Fibroblast of lung (primary cell): Measurements from ENCODE around the gene C20orf202. TPM values are rescaled to one million over a fixed set of nuclear protein-coding genes. Genes with fewer than 3 reads are reported as not detected.
"Not testable (repeated sequence)": the region's sequence is repeated elsewhere in the genome, so short reads cannot be mapped to it uniquely, and the experiment has no call there.

Experiments used
- DNase-seq, 2 donors: peaks; one replicate each; pipeline versions ENCODE4 v3.0.0 to v3.0.0-alpha.2; 2010; ENCODE audit warnings: low read depth in 2 of 2
- H2AFZ ChIP-seq: 2 replicates; pipeline ENCODE4 v1.5.1; 2012; ENCODE audit warnings: low read length, control low read depth, inconsistent platforms
- H3K27ac ChIP-seq: 2 replicates; pipeline ENCODE4 v1.5.1; 2011; ENCODE audit warnings: low read length, control low read depth; ENCODE audit not compliant: insufficient read depth
- H3K27me3 ChIP-seq: 2 replicates; pipeline ENCODE4 v1.5.1; 2011; ENCODE audit warnings: mild to moderate bottlenecking, low read length; ENCODE audit not compliant: control insufficient read depth, insufficient read depth
- H3K36me3 ChIP-seq: 2 replicates; pipeline ENCODE4 v1.5.1; 2011; ENCODE audit warnings: low read length; ENCODE audit not compliant: control insufficient read depth, insufficient read depth
- H3K4me1 ChIP-seq: 2 replicates; pipeline ENCODE4 v1.5.1; 2011; ENCODE audit warnings: low read length; ENCODE audit not compliant: control insufficient read depth, insufficient read depth; ENCODE audit errors: extremely low read depth
- H3K4me2 ChIP-seq: 2 replicates; pipeline ENCODE4 v1.5.1; 2011; ENCODE audit warnings: low read length, control low read depth; ENCODE audit not compliant: insufficient read depth; ENCODE audit errors: extremely low read depth
- H3K4me3 ChIP-seq, 4 experiments: fragments of 200-600 bp in 1 of 4; sonication (generic) in 1 of 4; replicated peaks in 1 of 4; 2 replicates each; pipeline ENCODE4 v1.5.1; 2011 to 2016; ENCODE audit warnings: low read length in 4 of 4, low read depth in 3 of 4, mild to moderate bottlenecking in 3 of 4, control low read depth in 2 of 4, inconsistent platforms in 1 of 4, mixed read lengths in 1 of 4; ENCODE audit not compliant: insufficient read depth in 1 of 4; ENCODE audit errors: control extremely low read depth in 1 of 4
- H3K79me2 ChIP-seq: 2 replicates; pipeline ENCODE4 v1.5.1; 2012; ENCODE audit warnings: mild to moderate bottlenecking, low read length, inconsistent platforms; ENCODE audit not compliant: control insufficient read depth, insufficient read depth
- H3K9ac ChIP-seq: 2 replicates; pipeline ENCODE4 v1.5.1; 2011; ENCODE audit warnings: mild to moderate bottlenecking, low read length, control low read depth; ENCODE audit not compliant: insufficient read depth
- H3K9me3 ChIP-seq: 2 replicates; pipeline ENCODE4 v1.5.1; 2012; ENCODE audit warnings: low read depth, low read length; ENCODE audit not compliant: control insufficient read depth, insufficient read depth
- H4K20me1 ChIP-seq: 2 replicates; pipeline ENCODE4 v1.5.1; 2011; ENCODE audit warnings: low read length; ENCODE audit not compliant: control insufficient read depth, insufficient read depth; ENCODE audit errors: extremely low read depth
- EZH2 ChIP-seq: IDR thresholded peaks from 2 replicates; pipeline ENCODE4 v1.5.1; 2012; ENCODE audit warnings: low read length, control low read depth, mild to moderate bottlenecking; ENCODE audit errors: missing control alignments
- polyA plus RNA-seq, 2 donors: library from polyadenylated mRNA; depleted of rRNA in 1 of 2; stranded (reverse) in 1 of 2; unstranded in 1 of 2; fragments of >200 nt; gene quantifications; 2 replicates each; pipeline ENCODE4 v1.2.1, GENCODE V29; 2011 to 2012; ENCODE audit warnings: missing spikeins in 1 of 2
- total RNA-seq: library from RNA; depleted of rRNA; stranded (reverse); fragments of >200 nt; gene quantifications from 2 replicates; pipeline ENCODE4 v1.2.1, GENCODE V29; 2014
- TF ChIP-seq, protein P1 (sequence below), 2 donors: IDR thresholded peaks in 1 of 2; conservative IDR thresholded peaks in 1 of 2; 1 replicate in 1 of 2; 2 replicates in 1 of 2; pipeline ENCODE4 v1.5.1; 2011 to 2012; ENCODE audit warnings: low read length in 2 of 2, control low read depth in 1 of 2, inconsistent platforms in 1 of 2, low read depth in 1 of 2, mild to moderate bottlenecking in 1 of 2

Gene C20orf202
- total and polyA plus RNA-seq, 2 donors (not counting 1 experiment from before 2014, with no cell fraction given): under 0.01 TPM; not detected in 1

DNA sequence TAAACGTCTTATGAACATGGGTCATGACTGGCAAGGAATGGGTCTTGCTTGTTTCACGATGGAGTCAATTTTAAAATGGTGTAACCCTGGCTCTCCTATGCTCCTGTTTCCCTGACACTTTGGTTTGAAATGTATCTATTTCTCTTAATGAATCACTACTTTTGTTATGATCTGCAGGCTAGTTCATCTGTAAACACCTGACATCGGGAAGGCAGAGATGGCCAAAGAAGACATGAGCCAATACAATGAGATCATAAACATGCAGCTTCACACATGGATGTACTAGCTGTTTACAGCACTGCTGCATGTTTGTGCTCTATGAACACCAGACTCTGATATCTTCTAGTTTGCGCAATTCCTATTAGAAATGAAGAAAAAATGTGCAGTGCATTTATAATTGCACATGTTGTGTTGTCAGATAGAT lies 11.6 kb downstream of the C20orf202 start:
- Histone ChIP-seq H3K36me3 (no peaks in the 10 kb centered on the region), H3K9ac (no peak overlapping the region), H2AFZ (no peak overlapping the region), H3K4me1 (no peaks in the 10 kb centered on the region), H3K4me2 (no peak overlapping the region), H3K27ac (no peak overlapping the region), H4K20me1 (no peaks in the 10 kb centered on the region), H3K9me3 (no peaks in the 10 kb centered on the region), H3K27me3 (peaks cover 6% of the 10 kb centered on the region), H3K4me3 (no peak overlapping the region), H3K79me2 (no peaks in the 10 kb centered on the region)
- TF ChIP-seq EZH2: peak; percentile 27
- TF ChIP-seq, protein P1, sequence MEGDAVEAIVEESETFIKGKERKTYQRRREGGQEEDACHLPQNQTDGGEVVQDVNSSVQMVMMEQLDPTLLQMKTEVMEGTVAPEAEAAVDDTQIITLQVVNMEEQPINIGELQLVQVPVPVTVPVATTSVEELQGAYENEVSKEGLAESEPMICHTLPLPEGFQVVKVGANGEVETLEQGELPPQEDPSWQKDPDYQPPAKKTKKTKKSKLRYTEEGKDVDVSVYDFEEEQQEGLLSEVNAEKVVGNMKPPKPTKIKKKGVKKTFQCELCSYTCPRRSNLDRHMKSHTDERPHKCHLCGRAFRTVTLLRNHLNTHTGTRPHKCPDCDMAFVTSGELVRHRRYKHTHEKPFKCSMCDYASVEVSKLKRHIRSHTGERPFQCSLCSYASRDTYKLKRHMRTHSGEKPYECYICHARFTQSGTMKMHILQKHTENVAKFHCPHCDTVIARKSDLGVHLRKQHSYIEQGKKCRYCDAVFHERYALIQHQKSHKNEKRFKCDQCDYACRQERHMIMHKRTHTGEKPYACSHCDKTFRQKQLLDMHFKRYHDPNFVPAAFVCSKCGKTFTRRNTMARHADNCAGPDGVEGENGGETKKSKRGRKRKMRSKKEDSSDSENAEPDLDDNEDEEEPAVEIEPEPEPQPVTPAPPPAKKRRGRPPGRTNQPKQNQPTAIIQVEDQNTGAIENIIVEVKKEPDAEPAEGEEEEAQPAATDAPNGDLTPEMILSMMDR (conservative IDR thresholded peaks at IDR 0.05 in 1 of 2, IDR thresholded peaks at IDR 0.05 in 1 of 2; ENCODE audit: low read depth in 1 of 2, low read length in 2 of 2): no peak
- DNase-seq: peak in 1 of 2 donors; percentile 18

GRCh38 chr20:1215386-1216170 lies 12.3 kb downstream of the C20orf202 start:
- H3K4me3 ChIP-seq: no peak overlapping the region
- H3K36me3 ChIP-seq: no peaks in the 10 kb centered on the region
- peaks cover 3% of the 10 kb centered on the region for H3K27me3 ChIP-seq
- no peak overlapping the region for H3K4me2 ChIP-seq
- H3K27ac ChIP-seq: no peak overlapping the region
- no peak overlapping the region for H3K9ac ChIP-seq
- no peaks in the 10 kb centered on the region for H3K4me1 ChIP-seq
- H3K9me3 ChIP-seq: no peaks in the 10 kb centered on the region
- no peaks in the 10 kb centered on the region for H3K79me2 ChIP-seq
- DNase-seq: no peak
- H4K20me1 ChIP-seq: no peaks in the 10 kb centered on the region
- TF ChIP-seq, protein P1 (conservative IDR thresholded peaks at IDR 0.05 in 1 of 2, IDR thresholded peaks at IDR 0.05 in 1 of 2; ENCODE audit: low read depth in 1 of 2, low read length in 2 of 2): no peak
- TF ChIP-seq EZH2: no peak
- H2AFZ ChIP-seq: no peak overlapping the region

DNA sequence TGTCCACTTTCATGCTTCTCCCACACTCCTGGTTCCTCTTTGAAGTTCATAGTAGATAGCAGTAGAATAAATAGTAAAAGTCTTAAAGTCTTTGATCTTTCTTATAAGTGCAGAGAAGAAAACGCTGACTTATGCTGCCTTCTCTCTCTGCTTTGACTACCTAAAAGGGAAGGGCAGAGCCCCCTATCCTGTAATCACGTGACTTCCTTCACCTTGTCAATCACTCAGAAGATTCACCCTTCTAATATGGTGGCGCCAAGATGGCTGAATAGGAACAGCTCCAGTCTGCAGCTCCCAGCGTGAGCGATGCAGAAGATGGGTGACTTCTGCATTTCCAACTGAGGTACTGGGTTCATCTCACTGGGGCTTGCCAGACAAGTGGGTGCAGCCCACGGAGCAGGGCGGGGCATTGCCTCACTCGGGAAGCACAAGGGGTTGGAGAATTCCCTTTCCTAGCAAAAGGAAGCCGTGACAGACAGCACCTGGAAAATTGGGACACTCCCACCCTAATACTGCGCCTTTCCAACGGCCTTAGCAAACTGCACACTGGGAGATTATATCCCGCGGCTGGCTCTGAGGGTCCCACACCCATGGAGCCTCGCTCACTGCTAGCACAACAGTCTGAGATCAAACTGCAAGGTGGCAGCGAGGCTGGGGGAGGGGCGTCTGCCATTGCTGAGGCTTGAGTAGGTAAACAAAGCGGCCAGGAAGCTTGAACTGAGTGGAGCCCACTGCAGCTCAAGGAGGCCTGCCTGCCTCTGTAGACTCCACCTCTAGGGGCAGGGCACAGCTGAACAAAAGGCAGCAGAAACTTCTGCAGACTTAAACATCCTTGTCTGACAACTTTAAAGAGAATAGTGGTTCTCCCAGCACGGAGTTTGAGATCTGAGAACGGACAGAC lies 13.5 kb downstream of the C20orf202 start:
- H3K4me1 ChIP-seq: not testable (repeated sequence)

GRCh38 chr20:1222750-1223149 lies 19.5 kb downstream of the C20orf202 start:
- H3K36me3 ChIP-seq, DNase-seq, H3K27me3 ChIP-seq, H3K4me3 ChIP-seq, H3K4me2 ChIP-seq, H4K20me1 ChIP-seq, H3K9ac ChIP-seq, H3K79me2 ChIP-seq, H3K4me1 ChIP-seq, H3K9me3 ChIP-seq, H2AFZ ChIP-seq, H3K27ac ChIP-seq: not testable (repeated sequence)

More for the DNA sequence above, 13.5 kb downstream of the C20orf202 start:
- H3K4me2 ChIP-seq, H3K27me3 ChIP-seq, H3K27ac ChIP-seq, H3K79me2 ChIP-seq, H3K9ac ChIP-seq, H2AFZ ChIP-seq, H4K20me1 ChIP-seq, H3K4me3 ChIP-seq, H3K9me3 ChIP-seq, H3K36me3 ChIP-seq, DNase-seq: not testable (repeated sequence)
